DMS53 (cell line): ENCODE data around the gene KRTAP10-6.
A peak's percentile ranks its signal among the peaks of the same experiment; 100 is the strongest.
"Not testable (repeated sequence)": the region's sequence is repeated elsewhere in the genome, so short reads cannot be mapped to it uniquely, and the experiment has no call there.

Source experiments
- DNase-seq: peaks from one replicate; lab custom pipeline; 2025; lab: John Stamatoyannopoulos, UW

Gene KRTAP10-6

GRCh38 chr21:44592446-44593311 is at the start of gene KRTAP10-6:
KRTAP10-6 (minus strand) TSS chr21:44592505; CDS start chr21:44592484, 21 bp downstream.
- DNase-seq: peak; percentile 48

- DNase-seq: no peak
Measured at GRCh38 chr21:44640761-44641160, 48.5 kb upstream of the KRTAP10-6 start.

- no peak for DNase-seq
Measured at GRCh38 chr21:44639331-44639655, 47.0 kb upstream of the KRTAP10-6 start.

GRCh38 chr21:44638506-44639330 is 46.4 kb upstream of the KRTAP10-6 start:
- not testable (repeated sequence) for DNase-seq

GRCh38 chr21:44637851-44638348 is 45.6 kb upstream of the KRTAP10-6 start:
- not testable (repeated sequence) for DNase-seq

GRCh38 chr21:44637018-44637850 is 44.9 kb upstream of the KRTAP10-6 start, which contains the start of gene KRTAP10-10:
KRTAP10-10 (plus strand) TSS chr21:44637356; CDS start chr21:44637418, 62 bp downstream.
- no peak for DNase-seq

GRCh38 chr21:44636209-44637017 is 44.1 kb upstream of the KRTAP10-6 start:
- no peak for DNase-seq

GRCh38 chr21:44632067-44632466 is 39.8 kb upstream of the KRTAP10-6 start:
- DNase-seq: no peak

GRCh38 chr21:44630440-44630839 is 38.1 kb upstream of the KRTAP10-6 start:
- no peak for DNase-seq

GRCh38 chr21:44628707-44629391 is 36.5 kb upstream of the KRTAP10-6 start:
- DNase-seq: no peak

GRCh38 chr21:44627831-44628233 is 35.5 kb upstream of the KRTAP10-6 start:
- DNase-seq: not testable (repeated sequence)

GRCh38 chr21:44627181-44627822 is 35.0 kb upstream of the KRTAP10-6 start:
- DNase-seq: not testable (repeated sequence)

GRCh38 chr21:44626673-44627143 is 34.4 kb upstream of the KRTAP10-6 start, which contains the start of gene KRTAP10-9:
KRTAP10-9 (plus strand) TSS chr21:44627093; CDS start chr21:44627172, 79 bp downstream.
- no peak for DNase-seq

- no peak for DNase-seq
Measured at GRCh38 chr21:44626262-44626661, 34.0 kb upstream of the KRTAP10-6 start.

GRCh38 chr21:44625756-44626155 is 33.5 kb upstream of the KRTAP10-6 start:
- DNase-seq: no peak

GRCh38 chr21:44623575-44623974 is 31.3 kb upstream of the KRTAP10-6 start:
- DNase-seq: no peak

- no peak for DNase-seq
Measured at GRCh38 chr21:44619886-44620285, 27.6 kb upstream of the KRTAP10-6 start.

- peak; percentile 11 for DNase-seq
Measured at GRCh38 chr21:44618909-44619308, 26.6 kb upstream of the KRTAP10-6 start.

- peak; percentile 39 for DNase-seq
Measured at GRCh38 chr21:44618504-44618903, 26.2 kb upstream of the KRTAP10-6 start.
